HepG2 (cell line): ENCODE results near the gene C6orf136. TPM values are rescaled to one million over a fixed set of nuclear protein-coding genes. Genes with fewer than 3 reads are reported as not detected.

ENCODE experiments used
- ATAC-seq: fragments of 200-7000 bp; cut with Tn5 transposase; 3 replicates; pipeline ENCODE4 v1.9.1; 2020; ENCODE audit warnings: mild to moderate bottlenecking, moderate library complexity
- BruUV-seq: library from RNA; stranded (reverse); fragments of 400-500 nt; replicated peaks from 2 replicates; lab custom pipeline; 2021; lab: Mats Ljungman, UMichigan
- CTCF ChIA-PET: fragments of 300-600 bp; formaldehyde crosslinking; extraction: SDS; loops from one replicate; lab custom pipeline; 2021; ENCODE audit warnings: low total read pairs, inconsistent platforms, low intra/inter-chr PET ratio; lab: Yijun Ruan, JAX
- POLR2A ChIA-PET: fragments of 350-600 bp; sonication (Branson Sonifier 250); formaldehyde crosslinking; loops from one replicate; lab custom pipeline; 2020; ENCODE audit warnings: antibody characterized with exemption, inconsistent platforms; lab: Yijun Ruan, JAX
- DNase-seq: peaks from one replicate; pipeline ENCODE4 v3.0.0-alpha.2; 2015; ENCODE audit warnings: low spot score
- FAIRE-seq: peaks from 3 replicates; lab custom pipeline; 2011; peaks lifted over from hg19 to GRCh38; lab: Jason Lieb, UNC
- H2AFZ ChIP-seq: one replicate; pipeline ENCODE4 v1.6.1; 2011; ENCODE audit warnings: low read length, inconsistent platforms
- H3K27ac ChIP-seq: fragments of 300-600 bp; 3 replicates; pipeline ENCODE4 v1.8.0; 2011; ENCODE audit warnings: mixed run types, mild to moderate bottlenecking, mixed read lengths, low read length, inconsistent platforms; ENCODE audit not compliant: insufficient read depth; ENCODE audit errors: extremely low read length
- H3K27me3 ChIP-seq, 2 experiments: fragments of 200-600 bp in 1 of 2; 2 replicates in 1 of 2; 3 replicates in 1 of 2; pipeline versions ENCODE4 v1.6.0 to v1.8.0; 2011; ENCODE audit warnings: low read length in 2 of 2, mild to moderate bottlenecking in 2 of 2, moderate library complexity in 2 of 2, inconsistent platforms in 1 of 2; ENCODE audit not compliant: insufficient read depth in 2 of 2, control insufficient read depth in 1 of 2
- H3K36me3 ChIP-seq, 2 experiments: fragments of 200-600 bp in 1 of 2; replicated peaks in 1 of 2; 2 replicates in 1 of 2; 3 replicates in 1 of 2; pipeline versions ENCODE4 v1.5.1 to v1.8.0; 2011; ENCODE audit warnings: low read length in 2 of 2, inconsistent platforms in 1 of 2; ENCODE audit not compliant: insufficient read depth in 2 of 2, control insufficient read depth in 1 of 2
- H3K4me1 ChIP-seq: 2 replicates; pipeline ENCODE4 v1.5.1; 2012; ENCODE audit warnings: low read length, inconsistent platforms; ENCODE audit not compliant: insufficient read depth
- H3K4me2 ChIP-seq: 2 replicates; pipeline ENCODE4 v1.6.0; 2011; ENCODE audit warnings: low read depth, low read length, inconsistent platforms
- H3K4me3 ChIP-seq, 3 experiments: fragments of 200-600 bp in 1 of 3; sonication (generic), shearing (Covaris generic) in 1 of 3; replicated peaks in 1 of 3; 2 replicates each; pipeline ENCODE4 v1.5.1; 2011 to 2016; ENCODE audit warnings: low read length in 3 of 3, inconsistent platforms in 2 of 3, low read depth in 2 of 3, mild to moderate bottlenecking in 2 of 3, control low read depth in 1 of 3, mixed read lengths in 1 of 3; ENCODE audit not compliant: insufficient read depth in 1 of 3
- H3K79me2 ChIP-seq: one replicate; pipeline ENCODE4 v1.6.1; 2011; ENCODE audit warnings: low read length, inconsistent platforms; ENCODE audit not compliant: insufficient read depth
- H3K9ac ChIP-seq: 2 replicates; pipeline ENCODE4 v1.6.0; 2011; ENCODE audit warnings: mild to moderate bottlenecking, low read depth, low read length, inconsistent platforms; ENCODE audit not compliant: insufficient read depth
- H3K9me3 ChIP-seq: 2 replicates; pipeline ENCODE4 v1.5.1; 2012; ENCODE audit warnings: mild to moderate bottlenecking, low read length
- H4K20me1 ChIP-seq: 2 replicates; pipeline ENCODE4 v1.6.0; 2011; ENCODE audit warnings: inconsistent platforms, mild to moderate bottlenecking, low read length, moderate library complexity; ENCODE audit not compliant: insufficient read depth
- BCL6 ChIP-seq: IDR thresholded peaks from 2 replicates; pipeline ENCODE4 v1.6.1; 2016; ENCODE audit warnings: missing genetic modification reagents, missing compliant biosample characterization
- CERS6 ChIP-seq: sonication (generic); formaldehyde crosslinking; IDR thresholded peaks from 2 replicates; pipeline ENCODE4 v1.5.0; 2020; ENCODE audit warnings: missing genetic modification reagents
- E2F5 ChIP-seq: sonication (generic); formaldehyde crosslinking; conservative IDR thresholded peaks from 2 replicates; pipeline ENCODE4 v1.4.0; 2020; ENCODE audit warnings: missing genetic modification reagents
- JUNB ChIP-seq: sonication (generic); formaldehyde crosslinking; IDR thresholded peaks from 2 replicates; pipeline ENCODE4 v1.8.0; 2022; ENCODE audit warnings: missing genetic modification reagents, mild to moderate bottlenecking, borderline replicate concordance
- KDM2A ChIP-seq: sonication (generic); formaldehyde crosslinking; IDR thresholded peaks from 2 replicates; pipeline ENCODE4 v1.4.0; 2020; ENCODE audit warnings: low read depth, missing genetic modification reagents, borderline replicate concordance
- NFIB ChIP-seq: sonication (generic); formaldehyde crosslinking; IDR thresholded peaks from 2 replicates; pipeline ENCODE4 v1.9.0; 2021; ENCODE audit warnings: missing genetic modification reagents, mild to moderate bottlenecking, borderline replicate concordance
- NFKB2 ChIP-seq: sonication (generic); formaldehyde crosslinking; IDR thresholded peaks from 2 replicates; pipeline ENCODE4 v1.4.0; 2020; ENCODE audit warnings: missing genetic modification reagents, borderline replicate concordance
- PLSCR1 ChIP-seq: sonication (generic); formaldehyde crosslinking; IDR thresholded peaks from 2 replicates; pipeline ENCODE4 v1.5.0; 2020; ENCODE audit warnings: missing genetic modification reagents, mild to moderate bottlenecking, borderline replicate concordance
- SP140L ChIP-seq: sonication (generic); formaldehyde crosslinking; IDR thresholded peaks from 2 replicates; pipeline ENCODE4 v1.4.0; 2020; ENCODE audit warnings: missing genetic modification reagents, borderline replicate concordance
- ZBTB33 ChIP-seq: sonication (generic); formaldehyde crosslinking; IDR thresholded peaks from 2 replicates; pipeline ENCODE4 v1.4.0; 2020; ENCODE audit warnings: missing genetic modification reagents
- ZBTB38 ChIP-seq: sonication (generic); formaldehyde crosslinking; IDR thresholded peaks from 2 replicates; pipeline ENCODE4 v1.5.1; 2020; ENCODE audit warnings: mild to moderate bottlenecking, missing genetic modification reagents
- ZIK1 ChIP-seq: sonication (generic); formaldehyde crosslinking; IDR thresholded peaks from 2 replicates; pipeline ENCODE4 v1.5.0; 2020; ENCODE audit warnings: mild to moderate bottlenecking, low read depth, missing genetic modification reagents, borderline replicate concordance
- ZMYM3 ChIP-seq: sonication (generic); formaldehyde crosslinking; IDR thresholded peaks from 2 replicates; pipeline ENCODE4 v1.5.1; 2020; ENCODE audit warnings: mild to moderate bottlenecking, missing genetic modification reagents
- ZNF251 ChIP-seq: sonication (generic); formaldehyde crosslinking; IDR thresholded peaks from 2 replicates; pipeline ENCODE4 v1.9.0; 2021; ENCODE audit warnings: mild to moderate bottlenecking, missing genetic modification reagents
- ZNF484 ChIP-seq: sonication (generic); formaldehyde crosslinking; IDR thresholded peaks from 2 replicates; pipeline ENCODE4 v1.5.1; 2020; ENCODE audit warnings: mild to moderate bottlenecking, low read depth, missing genetic modification reagents, borderline replicate concordance
- ZNF605 ChIP-seq: sonication (generic); formaldehyde crosslinking; IDR thresholded peaks from 2 replicates; pipeline ENCODE4 v1.8.0; 2022; ENCODE audit warnings: mild to moderate bottlenecking, missing genetic modification reagents
- ZNF674 ChIP-seq: sonication (generic); formaldehyde crosslinking; IDR thresholded peaks from 2 replicates; pipeline ENCODE4 v1.5.0; 2020; ENCODE audit warnings: low read depth, mild to moderate bottlenecking, missing genetic modification reagents
- ZNF777 ChIP-seq: sonication (generic); formaldehyde crosslinking; IDR thresholded peaks from 2 replicates; pipeline ENCODE4 v1.4.0; 2020; ENCODE audit warnings: missing genetic modification reagents
- WGBS: methylation state at CpG from one replicate; pipeline ENCODE4 v1.1.6; 2017; ENCODE audit warnings: low lambda C conversion rate; 5-methylcytosine and 5-hydroxymethylcytosine counted together
- in situ Hi-C: cut with HindIII; loops from 2 replicates; pipeline ENCODE4 v1.10.0; 2017; ENCODE audit warnings: low pct_unique_long_range_greater_than_20kb; ENCODE audit not compliant: extremely low pct_ligation_motif_present
- intact Hi-C: fragments of 100-400 bp; cut with micrococcal nuclease; formaldehyde crosslinking; loops from one replicate; pipeline ENCODE4 v1.10.0; 2022; ENCODE audit not compliant: unreplicated experiment
- polyA plus RNA-seq, 8 experiments: library from polyadenylated mRNA; depleted of rRNA in 3 of 8; stranded (reverse) in 7 of 8; unstranded in 1 of 8; fragments of >200 nt; fragmentation: Illumina TruSeq in 4 of 8; extraction: Trizol in 4 of 8; gene quantifications; 2 replicates each; pipeline versions ENCODE4 v1.2.1 to v1.2.3, GENCODE V29; 2011 to 2016; ENCODE audit warnings: low read depth in 4 of 8, missing spikeins in 1 of 8, mixed read lengths in 1 of 8; ENCODE audit not compliant: insufficient read depth in 1 of 8
- total RNA-seq, 5 experiments: library from RNA; depleted of rRNA; stranded (reverse); fragments of >200 nt; fragmentation: Illumina TruSeq; extraction: Trizol; gene quantifications; 2 replicates each; pipeline ENCODE4 v1.2.3, GENCODE V29; 2016; ENCODE audit warnings: low read depth in 1 of 5

C6orf136 gene
- total and polyA plus RNA-seq, 2 of the 13 experiments (the other 11 are each of a cell fraction or from before 2014, with no cell fraction given), result 12.0 to 26.2 TPM

- 0 out of 2 replicates have a peak, but pooled peaks have one; percentile 8 for TF ChIP-seq ZNF777
Measured at GRCh38 chr6:30655743-30656094, 8.8 kb downstream of the C6orf136 start (continued).

- DNase-seq, result no peak
- H3K4me3 ChIP-seq, result no peak overlapping the region
- 90% methylated on average over 7 of the region's 7 CpGs for whole genome bisulfite sequencing
- H2AFZ ChIP-seq, result no peak overlapping the region
- H3K27ac ChIP-seq, result peak overlapping the region; percentile 80
- no peaks in the 10 kb centered on the region for H3K27me3 ChIP-seq
- H3K4me2 ChIP-seq, result no peak overlapping the region
- H3K79me2 ChIP-seq, result no peaks in the 10 kb centered on the region
- H3K4me1 ChIP-seq, result peaks cover 53% of the 10 kb centered on the region
- no peak overlapping the region for H3K9ac ChIP-seq
- ChIA-PET POLR2A (interaction anchor here (1.5 to 4.8 kb wide), 7 partner anchors 8 to 43 kb away, joined by 4 to 36 read pairs (median 9); partner anchors contain the start of genes C6orf136, DHX16, MRPS18B and NRM), CTCF (no interaction called here)
- peaks cover 32 to 72% of the 10 kb centered on the region in 2 experiments for H3K36me3 ChIP-seq
- no peaks in the 10 kb centered on the region for H3K9me3 ChIP-seq
- in situ Hi-C loops (no loop called here), intact Hi-C loops (loop anchor here (5.0 kb wide), 1 partner anchor 39 kb away; the partner anchor contains the start of genes MRPS18B and PPP1R10)
- no peak for ATAC-seq
- no TSS peak for BruUV-seq
- no peaks in the 10 kb centered on the region for H4K20me1 ChIP-seq
- no peak for FAIRE-seq
- no peak for TF ChIP-seq E2F5 (CRISPR knock-in tag)
- TF ChIP-seq ZNF484 (CRISPR knock-in tag), result no peak
- TF ChIP-seq ZBTB33 (CRISPR knock-in tag), result peak; percentile 56; the same call in 1 of the 2 replicates
- 0 out of 2 replicates have a peak, but pooled peaks have one; percentile 45 for TF ChIP-seq ZNF605 (CRISPR knock-in tag)
- no peak for TF ChIP-seq CERS6 (CRISPR knock-in tag)
- TF ChIP-seq KDM2A (CRISPR knock-in tag), result no peak
- no peak for TF ChIP-seq JUNB
- TF ChIP-seq ZNF251 (CRISPR knock-in tag), result no peak
- TF ChIP-seq BCL6 (CRISPR knock-in tag), result peak; percentile 79
- 0 out of 2 replicates have a peak, but pooled peaks have one; percentile 28 for TF ChIP-seq ZNF674 (CRISPR knock-in tag)
- TF ChIP-seq ZBTB38, result peak; percentile 33; the same call in 1 of the 2 replicates
- 0 out of 2 replicates have a peak, but pooled peaks have one; percentile 13 for TF ChIP-seq NFIB (CRISPR knock-in tag)
- no peak for TF ChIP-seq SP140L (CRISPR knock-in tag)
- TF ChIP-seq NFKB2 (CRISPR knock-in tag), result 0 out of 2 replicates have a peak, but pooled peaks have one; percentile 24
- no peak for TF ChIP-seq ZMYM3 (CRISPR knock-in tag)
- no peak for TF ChIP-seq PLSCR1 (CRISPR knock-in tag)
- no peak for TF ChIP-seq ZIK1 (CRISPR knock-in tag)
- TF ChIP-seq ZNF777, result no peak
Measured at GRCh38 chr6:30656513-30656912, 9.6 kb downstream of the C6orf136 start.
